K562 (cell line): Measurements from ENCODE around the gene HSPA1L. TPM values are rescaled to one million over a fixed set of nuclear protein-coding genes. Genes with fewer than 3 reads are reported as not detected.

Source experiments
- ARID1B ChIP-seq: fragments of 450-650 bp; IDR thresholded peaks from 2 replicates; pipeline ENCODE4 v1.6.1; 2016; ENCODE audit warnings: antibody characterized with exemption, mild to moderate bottlenecking, inconsistent platforms
- ASH1L ChIP-seq: fragments of 450-650 bp; IDR thresholded peaks from 2 replicates; pipeline ENCODE4 v1.6.1; 2018; ENCODE audit warnings: borderline replicate concordance, mild to moderate bottlenecking, low read depth; ENCODE audit not compliant: partially characterized antibody
- CHD4 ChIP-seq: fragments of 200-600 bp; sonication (generic); IDR thresholded peaks from 3 replicates; pipeline ENCODE4 v1.6.1; 2012; ENCODE audit warnings: low read depth, mild to moderate bottlenecking, mixed read lengths, low read length, inconsistent platforms; ENCODE audit not compliant: insufficient read depth, insufficient replicate concordance, poor library complexity, severe bottlenecking
- CREB5 ChIP-seq: fragments of 250-450 bp; sonication (Bioruptor Pico); IDR thresholded peaks from 2 replicates; pipeline ENCODE4 v1.5.0; 2020; ENCODE audit warnings: mild to moderate bottlenecking
- ETS2 ChIP-seq: IDR thresholded peaks from 2 replicates; pipeline ENCODE4 v1.6.1; 2016; ENCODE audit warnings: borderline replicate concordance, missing genetic modification characterization, mild to moderate bottlenecking, moderate library complexity, missing compliant biosample characterization; ENCODE audit not compliant: poor library complexity, severe bottlenecking
- EZH2 ChIP-seq: IDR thresholded peaks from 2 replicates; pipeline ENCODE4 v1.6.1; 2012; ENCODE audit warnings: low read depth, mild to moderate bottlenecking, inconsistent platforms, low read length, borderline replicate concordance
- FOXA1 ChIP-seq: fragments of 450-650 bp; IDR thresholded peaks from 2 replicates; pipeline ENCODE4 v1.6.1; 2016; ENCODE audit warnings: mild to moderate bottlenecking, borderline replicate concordance
- FOXP1 ChIP-seq: sonication (generic); formaldehyde crosslinking; IDR thresholded peaks from 2 replicates; pipeline ENCODE4 v1.8.0; 2022; ENCODE audit warnings: mild to moderate bottlenecking, missing genetic modification reagents
- GABPB2 ChIP-seq: fragments of 250-450 bp; sonication (Bioruptor Pico); conservative IDR thresholded peaks from 2 replicates; pipeline ENCODE4 v1.5.1; 2021; ENCODE audit warnings: mild to moderate bottlenecking
- MED1 ChIP-seq: sonication (generic); formaldehyde crosslinking; IDR thresholded peaks from 2 replicates; pipeline ENCODE4 v1.8.1; 2023; ENCODE audit warnings: missing genetic modification reagents, borderline replicate concordance
- MIER1 ChIP-seq: fragments of 450-650 bp; IDR thresholded peaks from 2 replicates; pipeline ENCODE4 v1.6.1; 2016; ENCODE audit warnings: antibody characterized with exemption, mild to moderate bottlenecking, low read depth
- MTA3 ChIP-seq: fragments of 450-650 bp; formaldehyde crosslinking; IDR thresholded peaks from 2 replicates; pipeline ENCODE4 v1.6.1; 2017; ENCODE audit warnings: mild to moderate bottlenecking, borderline replicate concordance
- MXI1 ChIP-seq: IDR thresholded peaks from 2 replicates; pipeline ENCODE4 v1.6.1; 2011; ENCODE audit warnings: low read depth, mild to moderate bottlenecking, improper control_type of control experiment, low read length
- NFE2L1 ChIP-seq: fragments of 450-650 bp; IDR thresholded peaks from 2 replicates; pipeline ENCODE4 v1.6.1; 2016; ENCODE audit warnings: missing genetic modification characterization, low read depth, mild to moderate bottlenecking, missing compliant biosample characterization, moderate library complexity, borderline replicate concordance
- NFIX ChIP-seq: fragments of 250-450 bp; sonication (Bioruptor Pico); IDR thresholded peaks from 2 replicates; pipeline ENCODE4 v1.4.0; 2020; ENCODE audit warnings: low read depth, mild to moderate bottlenecking, moderate library complexity
- SETDB1 ChIP-seq: IDR thresholded peaks from one replicate; pipeline ENCODE4 v1.6.1; 2012; ENCODE audit warnings: low read length, control low read depth, inconsistent platforms
- SNIP1 ChIP-seq: fragments of 450-650 bp; IDR thresholded peaks from 2 replicates; pipeline ENCODE4 v1.7.1; 2017; ENCODE audit warnings: low read depth, mild to moderate bottlenecking
- SPI1 ChIP-seq: IDR thresholded peaks from 2 replicates; pipeline ENCODE4 v1.6.1; 2011; ENCODE audit warnings: low read depth, low read length, control low read depth, borderline replicate concordance
- TCF7L2 ChIP-seq: fragments of 150-350 bp; IDR thresholded peaks from 2 replicates; pipeline ENCODE4 v1.6.1; 2016; ENCODE audit warnings: low read depth, mild to moderate bottlenecking, low read length, moderate library complexity
- ZBTB1 ChIP-seq: sonication (generic); formaldehyde crosslinking; IDR thresholded peaks from 2 replicates; pipeline ENCODE4 v1.8.1; 2023; ENCODE audit warnings: missing genetic modification reagents, low read depth, mild to moderate bottlenecking, borderline replicate concordance
- ZNF197 ChIP-seq: fragments of 200-800 bp; sonication (Bioruptor generic); IDR thresholded peaks from 2 replicates; pipeline ENCODE4 v1.6.1; 2016; ENCODE audit warnings: low read depth, missing genetic modification characterization, missing compliant biosample characterization
- ZNF354B ChIP-seq: fragments of 250-450 bp; sonication (Bioruptor Pico); IDR thresholded peaks from 2 replicates; pipeline ENCODE4 v1.4.0; 2020
- ZNF408 ChIP-seq: fragments of 250-450 bp; sonication (Bioruptor Pico); IDR thresholded peaks from 2 replicates; pipeline ENCODE4 v1.4.0; 2020; ENCODE audit warnings: low read depth, mild to moderate bottlenecking, moderate library complexity
- ZNF551 ChIP-seq: fragments of 250-450 bp; sonication (Bioruptor Pico); IDR thresholded peaks from 2 replicates; pipeline ENCODE4 v1.5.0; 2021; ENCODE audit warnings: mild to moderate bottlenecking, moderate library complexity
- ZNF586 ChIP-seq: fragments of 450-650 bp; formaldehyde crosslinking; conservative IDR thresholded peaks from 2 replicates; pipeline ENCODE4 v1.4.0; 2020; ENCODE audit warnings: mild to moderate bottlenecking, moderate library complexity
- ZNF695 ChIP-seq: fragments of 450-650 bp; formaldehyde crosslinking; IDR thresholded peaks from 2 replicates; pipeline ENCODE4 v1.4.0; 2020; ENCODE audit warnings: mild to moderate bottlenecking, moderate library complexity
- ZNF766 ChIP-seq: fragments of 200-800 bp; sonication (Bioruptor generic); conservative IDR thresholded peaks from 2 replicates; pipeline ENCODE4 v1.6.1; 2016; ENCODE audit warnings: missing genetic modification characterization, missing compliant biosample characterization
- ZZZ3 ChIP-seq: fragments of 450-650 bp; IDR thresholded peaks from 2 replicates; pipeline ENCODE4 v1.6.1; 2016; ENCODE audit warnings: antibody characterized with exemption, mild to moderate bottlenecking, moderate library complexity
- polyA plus RNA-seq, 8 experiments: library from polyadenylated mRNA; depleted of rRNA in 4 of 8; stranded (reverse) in 5 of 8; unstranded in 3 of 8; fragments of >200 nt; fragmentation: Nextera tagmentation in 2 of 8; fragmentation: Illumina TruSeq in 1 of 8; extraction: Ambion mirVana in 2 of 8; extraction: Trizol in 1 of 8; gene quantifications; 2 replicates each; pipeline versions ENCODE4 v1.2.1 to v1.2.3, GENCODE V29; 2011 to 2014; ENCODE audit warnings: inconsistent platforms in 1 of 8, missing spikeins in 1 of 8
- total RNA-seq, 7 experiments: library from RNA; depleted of rRNA in 6 of 7; stranded (reverse); fragments of >200 nt in 6 of 7; fragmentation: Illumina TruSeq in 2 of 7; extraction: Trizol in 2 of 7; gene quantifications; 2 replicates each; pipeline versions ENCODE4 v1.2.1 to v1.2.3, GENCODE V29; 2011 to 2021; ENCODE audit warnings: low replicate concordance in 1 of 7
- TF ChIP-seq, protein P1 (sequence below): fragments of 450-650 bp; IDR thresholded peaks from one replicate; pipeline ENCODE4 v1.6.1; 2018; ENCODE audit warnings: mild to moderate bottlenecking, moderate library complexity; ENCODE audit not compliant: partially characterized antibody

Gene HSPA1L
- total and polyA plus RNA-seq, 9 of the 15 experiments (the other 6 are each of a cell fraction or from before 2014, with no cell fraction given), result 0.14 to 2.1 (median 1.3) TPM

GRCh38 chr6:31826793-31827285 lies 11.8 kb upstream of the HSPA1L start (continued):
- TF ChIP-seq ZNF586 (CRISPR knock-in tag) (no peak), ZNF551 (CRISPR knock-in tag) (no peak), MXI1 (no peak), SETDB1 (no peak), GABPB2 (CRISPR knock-in tag) (peak; percentile 77; the same call in 1 of the 2 replicates), SNIP1 (no peak), SPI1 (0 out of 2 replicates have a peak, but pooled peaks have one; percentile 19), EZH2 (no peak), MIER1 (no peak), CREB5 (CRISPR knock-in tag) (no peak; the same call in 1 of the 2 replicates), ZZZ3 (no peak), ZNF354B (CRISPR knock-in tag) (peak; percentile 31; the same call in 1 of the 2 replicates), ETS2 (no peak), MTA3 (no peak), CHD4 (no peak), ZNF408 (CRISPR knock-in tag) (peak; percentile 74; the same call in 1 of the 2 replicates), ZNF197 (CRISPR knock-in tag) (no peak), ZNF695 (CRISPR knock-in tag) (no peak), FOXA1 (no peak), ZBTB1 (CRISPR knock-in tag) (peak; percentile 94), ARID1B (no peak), NFE2L1 (tag) (no peak), NFIX (no peak), ZNF766 (CRISPR knock-in tag) (no peak), TCF7L2 (no peak), MED1 (CRISPR knock-in tag) (no peak), ASH1L (no peak), FOXP1 (CRISPR knock-in tag) (peak; percentile 62)
- TF ChIP-seq, protein P1, sequence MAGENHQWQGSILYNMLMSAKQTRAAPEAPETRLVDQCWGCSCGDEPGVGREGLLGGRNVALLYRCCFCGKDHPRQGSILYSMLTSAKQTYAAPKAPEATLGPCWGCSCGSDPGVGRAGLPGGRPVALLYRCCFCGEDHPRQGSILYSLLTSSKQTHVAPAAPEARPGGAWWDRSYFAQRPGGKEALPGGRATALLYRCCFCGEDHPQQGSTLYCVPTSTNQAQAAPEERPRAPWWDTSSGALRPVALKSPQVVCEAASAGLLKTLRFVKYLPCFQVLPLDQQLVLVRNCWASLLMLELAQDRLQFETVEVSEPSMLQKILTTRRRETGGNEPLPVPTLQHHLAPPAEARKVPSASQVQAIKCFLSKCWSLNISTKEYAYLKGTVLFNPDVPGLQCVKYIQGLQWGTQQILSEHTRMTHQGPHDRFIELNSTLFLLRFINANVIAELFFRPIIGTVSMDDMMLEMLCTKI, result no peak
